Uterus (tissue), 4 donors: ENCODE results near the gene ZDHHC7. TPM values are rescaled to one million over a fixed set of nuclear protein-coding genes. Genes with fewer than 3 reads are reported as not detected.
A peak's percentile ranks its signal among the peaks of the same experiment; 100 is the strongest.

Experiments
- DNase-seq, 2 donors: peaks; one replicate each; pipeline ENCODE4 v3.0.0-alpha.2; 2019 to 2020
- H3K27ac ChIP-seq, 2 donors: fragments of 200-600 bp; sonication (generic); 1 replicate in 1 of 2; 2 replicates in 1 of 2; pipeline ENCODE4 v1.5.1; 2016 to 2018
- H3K27me3 ChIP-seq, 2 donors: fragments of 200-600 bp; sonication (generic); one replicate each; pipeline ENCODE4 v1.5.1; 2018 to 2019; ENCODE audit warnings: control low read depth in 1 of 2
- H3K36me3 ChIP-seq, 2 donors: fragments of 200-600 bp; sonication (generic); one replicate each; pipeline ENCODE4 v1.5.1; 2019; ENCODE audit warnings: control low read depth in 1 of 2
- H3K4me1 ChIP-seq, 2 donors: fragments of 200-600 bp; sonication (generic); one replicate each; pipeline ENCODE4 v1.5.1; 2018 to 2019; ENCODE audit warnings: control low read depth in 1 of 2
- H3K4me3 ChIP-seq, 2 donors: fragments of 200-600 bp; sonication (generic); 1 replicate in 1 of 2; 2 replicates in 1 of 2; pipeline ENCODE4 v1.5.1; 2018 to 2019; ENCODE audit warnings: mild to moderate bottlenecking in 1 of 2
- H3K9me3 ChIP-seq, 2 donors: fragments of 200-600 bp; sonication (generic); one replicate each; pipeline ENCODE4 v1.5.1; 2019; ENCODE audit warnings: control low read depth in 1 of 2
- POLR2A ChIP-seq, 2 donors: fragments of 450-650 bp; IDR thresholded peaks; one replicate each; pipeline ENCODE4 v1.6.1; 2016; ENCODE audit warnings: antibody characterized with exemption in 2 of 2, mild to moderate bottlenecking in 1 of 2, moderate library complexity in 1 of 2
- intact Hi-C: fragments of 100-400 bp; cut with DNase I; formaldehyde crosslinking; loops from one replicate; pipeline ENCODE4 v1.15.1; 2023; ENCODE audit warnings: low total_unique reads
- total RNA-seq, 4 donors: library from RNA; depleted of rRNA in 3 of 4; stranded (reverse); fragments of >200 nt in 3 of 4; gene quantifications; one replicate each; pipeline versions ENCODE4 v1.1.0 to v1.2.4, GENCODE V29; 2014 to 2023
- TF ChIP-seq, protein P1 (sequence below), 4 experiments: fragments of 200-600 bp in 2 of 4; fragments of 450-650 bp in 2 of 4; sonication (generic) in 2 of 4; IDR thresholded peaks; one replicate each; pipeline ENCODE4 v1.5.1; 2016 to 2019; ENCODE audit warnings: antibody characterized with exemption in 4 of 4, mild to moderate bottlenecking in 2 of 4, moderate library complexity in 1 of 4
- donor health status: DM: yes; HTN: yes; CAD: no.

ZDHHC7 gene
- total RNA-seq, 4 donors from 2014 or later = 16.5 to 50.2 (median 39.1) TPM

DNA sequence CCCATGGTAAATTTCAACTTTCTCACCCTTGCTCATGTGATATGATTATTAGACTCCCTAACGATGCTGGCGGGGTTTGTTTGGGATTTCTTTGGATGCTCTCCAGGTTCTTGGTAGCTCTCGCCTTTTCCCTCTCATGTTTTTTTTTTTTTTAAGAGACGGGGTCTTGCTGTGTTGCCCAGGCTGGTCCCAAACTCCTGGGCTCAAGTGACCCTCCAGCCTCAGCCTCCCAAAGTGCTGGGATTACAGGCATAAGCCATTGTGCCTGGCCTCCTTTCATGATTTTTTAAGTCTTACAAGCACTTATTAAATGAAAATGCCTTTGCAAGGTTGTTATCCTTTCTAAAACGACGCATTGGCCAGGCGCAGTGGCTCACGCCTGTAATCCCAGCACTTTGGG lies 40.3 kb upstream of the ZDHHC7 start:
- DNase-seq = no peak
- no peak for TF ChIP-seq POLR2A (IDR thresholded peaks at IDR 0.05)
- TF ChIP-seq, protein P1, sequence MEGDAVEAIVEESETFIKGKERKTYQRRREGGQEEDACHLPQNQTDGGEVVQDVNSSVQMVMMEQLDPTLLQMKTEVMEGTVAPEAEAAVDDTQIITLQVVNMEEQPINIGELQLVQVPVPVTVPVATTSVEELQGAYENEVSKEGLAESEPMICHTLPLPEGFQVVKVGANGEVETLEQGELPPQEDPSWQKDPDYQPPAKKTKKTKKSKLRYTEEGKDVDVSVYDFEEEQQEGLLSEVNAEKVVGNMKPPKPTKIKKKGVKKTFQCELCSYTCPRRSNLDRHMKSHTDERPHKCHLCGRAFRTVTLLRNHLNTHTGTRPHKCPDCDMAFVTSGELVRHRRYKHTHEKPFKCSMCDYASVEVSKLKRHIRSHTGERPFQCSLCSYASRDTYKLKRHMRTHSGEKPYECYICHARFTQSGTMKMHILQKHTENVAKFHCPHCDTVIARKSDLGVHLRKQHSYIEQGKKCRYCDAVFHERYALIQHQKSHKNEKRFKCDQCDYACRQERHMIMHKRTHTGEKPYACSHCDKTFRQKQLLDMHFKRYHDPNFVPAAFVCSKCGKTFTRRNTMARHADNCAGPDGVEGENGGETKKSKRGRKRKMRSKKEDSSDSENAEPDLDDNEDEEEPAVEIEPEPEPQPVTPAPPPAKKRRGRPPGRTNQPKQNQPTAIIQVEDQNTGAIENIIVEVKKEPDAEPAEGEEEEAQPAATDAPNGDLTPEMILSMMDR (IDR thresholded peaks at IDR 0.05) = no peak
- intact Hi-C loops = no loop called here
- H3K36me3 ChIP-seq = no peaks in the 10 kb centered on the region
- H3K4me1 ChIP-seq = peaks cover 0 to 6% of the 10 kb centered on the region in 2 donors
- H3K27ac ChIP-seq = peak overlapping the region; percentile 80 to 91
- no peaks in the 10 kb centered on the region for H3K27me3 ChIP-seq
- no peak overlapping the region for H3K4me3 ChIP-seq
- H3K9me3 ChIP-seq = no peaks in the 10 kb centered on the region

DNA sequence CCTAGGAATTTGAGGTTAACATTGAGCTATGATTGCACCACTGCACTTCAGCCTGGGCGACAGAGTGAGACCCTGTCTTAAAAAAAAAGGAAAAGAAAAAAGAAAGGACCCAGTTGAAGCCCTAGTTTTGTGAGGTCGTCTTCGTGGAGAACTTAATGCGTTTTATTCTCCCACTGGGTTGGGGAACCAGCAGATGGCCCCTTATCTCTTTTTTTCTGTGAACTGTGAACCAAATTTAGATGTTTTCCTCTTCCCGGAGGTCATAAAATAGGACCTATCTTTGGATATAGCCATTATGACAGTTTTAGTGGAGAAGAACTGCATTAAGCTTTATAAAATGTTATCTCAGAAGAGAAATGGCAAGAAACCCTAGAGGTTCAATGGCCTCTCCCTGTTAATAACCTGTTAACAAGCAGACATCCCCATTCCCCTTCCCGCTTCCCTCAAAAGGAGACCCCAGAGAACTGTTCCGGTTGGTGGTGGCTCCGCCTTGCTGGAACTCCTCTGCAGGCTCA lies 39.8 kb upstream of the ZDHHC7 start:
- Histone ChIP-seq H3K9me3 (no peaks in the 10 kb centered on the region), H3K27ac (peak overlapping the region; percentile 80 to 91), H3K27me3 (no peaks in the 10 kb centered on the region), H3K4me1 (peaks cover 0 to 4% of the 10 kb centered on the region in 2 donors), H3K36me3 (no peaks in the 10 kb centered on the region), H3K4me3 (no peak overlapping the region)
- TF ChIP-seq, protein P1 (IDR thresholded peaks at IDR 0.05) = peak in 1 of 4 experiments; percentile 14
- no peak for TF ChIP-seq POLR2A (IDR thresholded peaks at IDR 0.05)
- no peak for DNase-seq
- intact Hi-C loops = no loop called here

DNA sequence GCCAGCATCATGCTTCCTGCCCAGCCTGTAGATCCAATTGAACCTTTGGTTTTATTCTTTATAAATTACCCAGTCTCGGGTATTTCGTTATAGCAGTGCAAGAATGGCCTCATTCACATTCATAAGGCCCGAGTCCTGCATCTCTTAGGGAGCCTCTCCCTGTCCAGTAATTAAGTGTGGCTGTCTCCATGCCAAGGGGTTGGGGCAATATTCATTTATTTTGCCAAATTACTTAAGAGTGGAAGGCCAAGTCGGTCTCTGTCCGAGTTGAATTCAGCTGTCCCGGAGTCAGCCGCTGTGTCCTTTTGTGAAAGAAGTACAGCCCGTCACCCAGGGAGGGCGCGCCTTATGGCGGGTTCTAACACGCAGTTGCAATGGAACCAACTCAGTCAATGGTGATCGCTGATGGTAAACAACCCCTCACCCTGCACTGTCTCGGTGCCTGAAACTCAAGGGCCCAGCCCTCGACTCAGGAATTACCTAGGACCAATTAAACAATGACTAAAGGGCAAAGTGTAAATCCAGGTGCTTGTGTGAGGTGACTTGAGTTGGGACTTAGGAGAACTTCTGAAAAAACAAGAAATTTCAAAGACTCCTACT lies 38.5 kb upstream of the ZDHHC7 start:
- H3K27me3 ChIP-seq = no peaks in the 10 kb centered on the region
- H3K27ac ChIP-seq = peak overlapping the region; percentile 80 to 91
- H3K4me1 ChIP-seq = no peaks in the 10 kb centered on the region
- intact Hi-C loops = no loop called here
- DNase-seq = no peak
- H3K4me3 ChIP-seq = no peak overlapping the region
- TF ChIP-seq, protein P1 (IDR thresholded peaks at IDR 0.05) = no peak
- TF ChIP-seq POLR2A (IDR thresholded peaks at IDR 0.05) = no peak
- H3K9me3 ChIP-seq = no peaks in the 10 kb centered on the region
- H3K36me3 ChIP-seq = no peaks in the 10 kb centered on the region

DNA sequence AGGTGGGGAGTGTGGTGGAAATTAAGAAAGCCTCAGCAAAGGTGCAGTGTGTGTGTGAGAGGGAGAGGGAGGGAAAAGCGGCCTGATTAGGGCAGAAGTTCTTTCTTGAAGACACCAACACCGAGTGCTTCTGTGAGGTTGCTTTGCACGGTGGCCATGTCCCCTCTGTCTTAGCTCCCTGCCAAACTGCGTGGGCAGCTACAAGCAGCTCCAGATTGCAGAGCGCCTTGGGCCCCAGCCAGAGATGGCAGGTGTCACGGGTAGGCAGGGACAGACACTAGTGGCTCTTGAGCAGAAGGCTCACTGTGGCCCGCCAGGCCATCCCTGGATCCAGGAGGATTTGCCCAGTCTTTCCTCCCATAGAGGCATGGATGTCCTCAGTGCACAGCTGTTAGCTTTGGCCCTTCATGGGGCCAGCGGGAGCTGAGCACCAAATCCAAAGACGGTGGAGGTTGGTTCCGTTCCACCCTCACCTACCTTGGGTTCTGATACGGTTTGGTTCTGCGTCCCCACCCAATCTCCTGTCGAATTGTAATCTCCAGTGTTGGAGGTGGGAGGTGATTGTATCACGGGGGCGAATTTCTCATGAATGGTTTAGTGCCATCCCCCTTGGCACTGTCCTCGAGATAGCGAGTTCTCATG lies 37.7 kb upstream of the ZDHHC7 start:
- TF ChIP-seq, protein P1 (IDR thresholded peaks at IDR 0.05) = no peak
- TF ChIP-seq POLR2A (IDR thresholded peaks at IDR 0.05) = no peak
- intact Hi-C loops = no loop called here
- no peaks in the 10 kb centered on the region for H3K4me1 ChIP-seq

DNA sequence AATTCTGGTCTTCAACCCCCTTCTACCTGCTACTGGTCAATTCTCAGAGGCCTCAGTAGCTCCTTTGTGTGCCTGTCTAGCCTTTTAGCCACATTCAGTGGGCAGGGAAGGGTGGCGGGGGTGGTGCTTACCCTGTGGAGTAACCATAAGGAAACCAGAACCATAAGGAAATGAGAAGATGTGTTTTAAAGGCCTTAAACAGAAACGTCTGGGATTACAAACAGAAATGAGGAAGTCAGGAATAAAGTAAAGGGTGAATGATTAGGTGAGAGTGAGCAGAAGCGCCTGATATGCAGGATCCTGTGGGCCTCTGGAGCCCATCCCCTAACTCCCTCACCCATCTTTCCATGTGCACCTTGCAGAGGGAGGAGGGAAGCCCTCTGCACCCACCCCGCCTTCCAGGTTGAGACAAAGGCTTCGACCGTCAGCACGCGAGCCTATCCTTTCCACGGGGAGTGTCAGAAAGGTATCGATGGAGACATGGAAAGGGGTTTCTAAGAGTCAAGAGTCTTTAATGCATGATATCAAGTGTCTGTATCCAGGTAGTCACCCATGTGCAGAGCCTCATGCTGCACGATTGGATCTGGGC lies 36.6 kb upstream of the ZDHHC7 start:
- no peak overlapping the region for H3K27ac ChIP-seq
- H3K4me3 ChIP-seq = no peak overlapping the region
- intact Hi-C loops = no loop called here
- no peaks in the 10 kb centered on the region for H3K9me3 ChIP-seq
- H3K27me3 ChIP-seq = no peaks in the 10 kb centered on the region
- TF ChIP-seq, protein P1 (IDR thresholded peaks at IDR 0.05) = no peak
- no peak for TF ChIP-seq POLR2A (IDR thresholded peaks at IDR 0.05)
- no peaks in the 10 kb centered on the region for H3K36me3 ChIP-seq
- H3K4me1 ChIP-seq = no peaks in the 10 kb centered on the region
- no peak for DNase-seq

More for the DNA sequence above, 37.7 kb upstream of the ZDHHC7 start:
- Histone ChIP-seq H3K36me3 (no peaks in the 10 kb centered on the region), H3K4me3 (no peak overlapping the region), H3K27ac (no peak overlapping the region), H3K9me3 (no peaks in the 10 kb centered on the region), H3K27me3 (no peaks in the 10 kb centered on the region)
- DNase-seq = no peak
